GM18511 (cell line): ENCODE data around the gene GPC5.
"Not testable (repeated sequence)": the region's sequence is repeated elsewhere in the genome, so short reads cannot be mapped to it uniquely, and the experiment has no call there.

Experiments
- ATAC-seq: cut with Tn5 transposase; IDR thresholded peaks from one replicate; pipeline ENCODE4 v1.9.1; 2021; ENCODE audit warnings: mild to moderate bottlenecking, moderate library complexity; ENCODE audit not compliant: unreplicated experiment

GPC5 gene

GRCh38 chr13:91644806-91645205 is 246.4 kb downstream of the GPC5 start:
- ATAC-seq, result no peak

GRCh38 chr13:91647361-91647990 is 249.1 kb downstream of the GPC5 start:
- no peak for ATAC-seq

- no peak for ATAC-seq
Observed at GRCh38 chr13:91648012-91648411, 249.6 kb downstream of the GPC5 start.

GRCh38 chr13:91649456-91649855 is 251.0 kb downstream of the GPC5 start:
- no peak for ATAC-seq

GRCh38 chr13:91652404-91653301 is 254.2 kb downstream of the GPC5 start:
- ATAC-seq, result no peak

- no peak for ATAC-seq
Observed at GRCh38 chr13:91655731-91656130, 257.3 kb downstream of the GPC5 start.

GRCh38 chr13:91657283-91657682 is 258.9 kb downstream of the GPC5 start:
- no peak for ATAC-seq

GRCh38 chr13:91659256-91660075 is 261.0 kb downstream of the GPC5 start:
- ATAC-seq, result peak; percentile 56

GRCh38 chr13:91660076-91660415 is 261.6 kb downstream of the GPC5 start:
- ATAC-seq, result peak; percentile 33

GRCh38 chr13:91661692-91662490 is 263.5 kb downstream of the GPC5 start:
- peak; percentile 75 for ATAC-seq

- ATAC-seq, result no peak
Observed at GRCh38 chr13:91664039-91664438, 265.6 kb downstream of the GPC5 start.

GRCh38 chr13:91667486-91667885 is 269.1 kb downstream of the GPC5 start:
- no peak for ATAC-seq

- no peak for ATAC-seq
Observed at GRCh38 chr13:91668866-91669495, 270.6 kb downstream of the GPC5 start.

GRCh38 chr13:91674347-91674746 is 275.9 kb downstream of the GPC5 start:
- not testable (repeated sequence) for ATAC-seq

GRCh38 chr13:91684746-91685145 is 286.3 kb downstream of the GPC5 start:
- ATAC-seq, result no peak

- no peak for ATAC-seq
Observed at GRCh38 chr13:91690944-91691343, 292.5 kb downstream of the GPC5 start.

GRCh38 chr13:91693466-91693865 is 295.0 kb downstream of the GPC5 start:
- no peak for ATAC-seq

GRCh38 chr13:91698308-91698707 is 299.9 kb downstream of the GPC5 start:
- ATAC-seq, result no peak

GRCh38 chr13:91698767-91699166 is 300.3 kb downstream of the GPC5 start:
- ATAC-seq, result no peak

- ATAC-seq, result no peak
Observed at GRCh38 chr13:91699863-91700262, 301.4 kb downstream of the GPC5 start.
